ENCODE data around the gene CD177.
"Not testable (repeated sequence)": the region's sequence is repeated elsewhere in the genome, so short reads cannot be mapped to it uniquely, and the experiment has no call there.

Gene CD177, protein sequence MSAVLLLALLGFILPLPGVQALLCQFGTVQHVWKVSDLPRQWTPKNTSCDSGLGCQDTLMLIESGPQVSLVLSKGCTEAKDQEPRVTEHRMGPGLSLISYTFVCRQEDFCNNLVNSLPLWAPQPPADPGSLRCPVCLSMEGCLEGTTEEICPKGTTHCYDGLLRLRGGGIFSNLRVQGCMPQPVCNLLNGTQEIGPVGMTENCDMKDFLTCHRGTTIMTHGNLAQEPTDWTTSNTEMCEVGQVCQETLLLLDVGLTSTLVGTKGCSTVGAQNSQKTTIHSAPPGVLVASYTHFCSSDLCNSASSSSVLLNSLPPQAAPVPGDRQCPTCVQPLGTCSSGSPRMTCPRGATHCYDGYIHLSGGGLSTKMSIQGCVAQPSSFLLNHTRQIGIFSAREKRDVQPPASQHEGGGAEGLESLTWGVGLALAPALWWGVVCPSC

DNA sequence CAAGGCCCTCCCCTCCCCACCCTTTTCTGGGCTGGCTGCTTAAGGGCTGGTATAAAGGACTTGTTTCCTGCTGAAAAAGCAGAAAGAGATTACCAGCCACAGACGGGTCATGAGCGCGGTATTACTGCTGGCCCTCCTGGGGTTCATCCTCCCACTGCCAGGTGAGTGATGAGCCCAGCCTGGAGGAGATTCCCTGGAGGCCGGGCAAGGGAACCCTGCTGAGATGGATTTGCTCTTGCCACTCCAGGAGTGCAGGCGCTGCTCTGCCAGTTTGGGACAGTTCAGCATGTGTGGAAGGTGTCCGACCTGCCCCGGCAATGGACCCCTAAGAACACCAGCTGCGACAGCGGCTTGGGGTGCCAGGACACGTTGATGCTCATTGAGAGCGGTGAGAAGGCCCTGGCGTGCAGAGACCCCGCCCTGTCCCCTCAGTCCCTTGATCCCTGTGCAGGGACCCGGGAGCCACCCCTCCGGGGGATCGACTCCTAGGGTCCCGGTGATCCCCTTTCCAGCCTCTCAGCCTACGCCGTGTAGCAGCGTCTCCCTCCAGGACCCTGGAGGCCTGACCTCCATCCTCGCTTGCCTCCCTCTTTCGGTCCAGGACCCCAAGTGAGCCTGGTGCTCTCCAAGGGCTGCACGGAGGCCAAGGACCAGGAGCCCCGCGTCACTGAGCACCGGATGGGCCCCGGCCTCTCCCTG lies at the start of gene CD177:
Gene CD177 (plus strand): TSS at position 81 of the 699 bp plus-strand sequence. CDS start 29 bp downstream, at position 110.
- no peak for DNase-seq (ENCODE audit: low spot score)

DNA sequence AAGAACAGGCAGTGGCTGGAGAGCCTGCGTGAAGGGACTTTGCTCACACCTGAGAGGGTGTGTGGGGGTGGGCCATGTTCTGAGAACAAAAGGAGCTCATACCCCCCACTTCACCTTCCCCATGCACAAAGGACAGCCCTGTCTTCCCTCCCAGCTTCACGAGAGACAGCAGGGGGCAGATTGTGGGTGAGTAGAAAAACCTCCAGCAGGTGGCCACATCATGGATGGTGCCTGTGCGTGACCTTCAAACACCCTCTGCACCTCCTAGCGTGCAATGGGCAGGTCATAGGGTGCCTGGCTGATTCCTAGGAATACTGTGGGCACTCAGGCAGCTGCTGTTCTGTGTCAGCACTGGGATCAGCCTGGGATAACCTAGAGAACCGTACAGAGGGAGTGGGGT lies 47.8 kb upstream of the CD177 start:
- DNase-seq (ENCODE audit: low spot score) = no peak

DNA sequence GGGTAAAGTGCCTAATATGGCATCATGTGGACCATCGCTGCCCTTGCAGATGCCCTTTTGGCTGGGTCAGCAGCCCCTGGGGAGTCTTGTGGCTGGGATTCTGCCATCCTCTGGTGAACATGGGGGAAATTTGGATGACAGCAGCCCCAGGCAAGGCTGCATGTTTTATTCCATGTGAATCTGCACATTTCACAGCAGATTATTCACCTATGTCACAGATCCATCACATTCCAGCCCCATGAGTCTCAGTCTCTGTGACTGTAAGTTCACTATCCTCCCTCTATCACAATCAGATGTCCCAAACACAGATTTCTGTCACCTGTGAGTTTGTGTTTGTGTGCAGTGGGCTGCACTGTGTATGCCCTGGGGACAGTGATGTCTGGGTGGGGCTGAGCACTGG lies 47.4 kb upstream of the CD177 start:
- DNase-seq (ENCODE audit: low spot score) = no peak

DNA sequence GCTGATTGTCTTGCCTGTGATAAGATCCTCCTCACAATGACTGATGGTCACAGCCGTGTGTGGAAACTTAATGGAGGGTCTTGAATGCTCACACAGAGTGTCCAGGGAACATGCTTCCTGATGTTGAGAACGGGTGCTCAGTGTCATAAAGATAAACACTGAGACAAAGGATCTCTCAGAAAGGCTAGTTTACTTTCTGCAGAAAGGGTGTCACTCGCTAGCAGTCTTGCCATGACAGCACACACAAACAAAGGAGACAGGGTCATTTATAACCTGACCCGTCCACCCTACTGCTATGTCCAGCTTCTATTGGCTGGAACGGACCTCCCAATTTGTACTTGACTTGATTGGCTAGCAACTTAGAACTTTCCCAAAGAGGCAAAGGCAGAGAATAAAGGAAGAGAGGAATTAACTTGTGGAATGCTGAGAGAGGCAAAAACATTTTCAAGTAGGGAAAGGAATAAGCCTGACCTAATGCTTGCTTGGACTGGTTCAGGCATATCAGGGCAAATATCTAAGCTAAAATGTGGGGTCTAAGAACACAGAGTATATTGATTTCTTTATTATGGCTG lies 45.2 kb upstream of the CD177 start:
- no peak for DNase-seq (ENCODE audit: low spot score)

DNA sequence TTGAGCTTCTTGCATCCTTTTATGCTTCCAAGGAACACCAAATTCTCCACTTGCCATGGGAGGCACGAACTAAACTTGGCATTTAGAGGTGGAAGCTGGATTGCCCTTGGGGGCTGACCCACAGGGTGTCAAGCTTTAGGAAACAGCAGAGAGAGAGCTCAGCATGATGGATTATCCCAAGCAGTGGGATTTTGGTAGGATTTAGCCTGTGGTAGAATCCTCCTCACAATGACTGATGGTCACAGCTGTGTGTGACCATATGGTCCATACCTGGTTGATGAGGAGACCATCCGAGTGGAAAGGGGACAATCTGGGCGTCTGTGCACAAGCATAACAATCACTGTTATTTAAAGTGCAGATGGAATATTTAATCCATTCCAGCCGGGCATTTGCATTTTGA lies 44.0 kb upstream of the CD177 start:
- no peak for DNase-seq (ENCODE audit: low spot score)

DNA sequence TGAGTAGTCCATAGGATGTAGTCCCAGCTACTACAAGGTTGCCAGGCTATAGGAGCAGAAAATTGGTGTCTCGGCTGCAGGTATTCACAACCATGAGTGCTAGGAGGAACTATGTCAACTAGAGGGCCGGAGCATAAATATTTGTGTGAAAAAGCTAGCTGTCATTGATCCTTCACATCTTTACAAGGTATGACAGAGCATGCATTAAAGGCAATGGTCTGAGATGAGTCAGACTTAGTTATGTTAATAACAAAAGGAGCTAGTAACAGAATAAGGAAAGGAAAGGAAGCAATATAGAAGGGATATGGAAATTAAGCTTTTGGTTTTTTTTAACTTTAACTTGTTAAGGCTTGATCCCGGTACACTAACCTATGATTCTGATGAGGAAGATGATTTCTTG lies 43.3 kb upstream of the CD177 start:
- DNase-seq (ENCODE audit: low spot score) = no peak

DNA sequence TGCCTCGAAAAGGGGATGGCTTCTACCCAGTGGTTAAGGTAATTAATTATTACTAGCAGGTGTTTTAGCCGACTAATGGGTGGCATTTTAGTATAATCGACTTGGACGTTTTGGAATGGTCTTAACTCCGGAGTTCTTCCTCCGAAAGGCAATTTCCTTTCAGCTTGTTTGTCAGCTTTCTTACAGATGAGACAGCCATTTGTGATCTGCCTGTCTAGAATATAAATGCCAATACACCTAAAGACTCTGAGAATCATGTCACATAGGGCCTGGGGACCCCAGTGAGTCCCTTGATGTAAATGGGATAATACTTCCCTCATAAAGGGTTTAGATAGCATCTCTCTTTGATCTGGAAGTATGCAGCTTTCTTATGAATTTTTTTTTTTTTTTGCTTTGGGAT lies 42.2 kb upstream of the CD177 start:
- DNase-seq (ENCODE audit: low spot score) = no peak

DNA sequence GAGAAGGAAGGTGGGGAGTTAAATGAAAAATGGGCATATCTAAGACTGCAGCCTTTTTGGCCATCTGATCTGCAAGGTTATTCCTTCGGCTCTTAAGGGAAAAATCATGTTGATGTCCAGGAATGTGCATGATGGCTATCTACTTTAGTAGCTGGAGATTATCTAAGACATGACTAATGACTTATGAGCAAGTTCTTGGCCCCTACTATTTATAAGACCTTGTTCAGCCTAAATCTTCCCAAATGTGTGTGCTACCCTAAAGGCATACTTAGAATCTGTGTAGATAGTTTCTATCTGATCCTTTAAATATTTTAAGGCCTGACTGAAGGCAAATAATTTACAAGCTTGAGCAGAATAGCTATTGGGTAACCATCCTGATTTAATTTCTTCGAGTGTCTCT lies 41.8 kb upstream of the CD177 start:
- no peak for DNase-seq (ENCODE audit: low spot score)

DNA sequence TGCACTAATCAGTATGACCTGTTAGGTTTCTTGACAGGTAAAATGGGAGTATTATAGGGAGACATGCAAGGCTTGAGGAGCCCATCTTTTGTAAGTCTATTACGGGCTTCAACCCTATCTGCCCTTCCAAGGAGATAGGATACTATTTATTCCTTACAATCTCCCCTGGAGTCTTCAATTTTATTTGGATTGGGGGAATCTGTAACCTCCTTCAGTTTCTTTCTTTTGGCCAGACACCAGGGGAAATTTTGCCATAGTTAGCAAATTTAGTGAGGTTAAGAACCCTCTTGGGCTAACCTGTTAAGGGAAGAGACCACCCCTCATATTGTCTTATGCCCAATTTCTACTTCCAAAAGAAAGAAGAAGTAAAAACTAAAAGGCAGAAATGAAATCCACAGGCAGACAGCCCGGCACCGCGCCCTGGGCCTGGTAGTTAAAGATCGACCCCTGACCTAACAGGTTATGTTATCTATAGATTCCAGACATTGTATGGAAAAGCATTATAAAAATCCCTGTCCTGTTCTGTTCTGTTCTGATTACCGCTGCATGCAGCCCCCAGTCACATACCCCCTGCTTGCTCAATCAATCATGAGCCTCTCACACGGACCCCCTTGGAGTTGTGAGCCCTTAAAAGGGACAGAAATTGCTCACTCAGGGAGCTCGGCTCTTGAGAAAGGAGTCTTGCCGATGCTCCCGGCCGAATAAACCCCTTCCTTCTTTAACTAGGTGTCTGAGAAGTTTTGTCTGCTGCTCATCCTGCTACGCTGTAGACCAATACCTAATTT lies 39.6 kb upstream of the CD177 start:
- DNase-seq (ENCODE audit: low spot score) = no peak

DNA sequence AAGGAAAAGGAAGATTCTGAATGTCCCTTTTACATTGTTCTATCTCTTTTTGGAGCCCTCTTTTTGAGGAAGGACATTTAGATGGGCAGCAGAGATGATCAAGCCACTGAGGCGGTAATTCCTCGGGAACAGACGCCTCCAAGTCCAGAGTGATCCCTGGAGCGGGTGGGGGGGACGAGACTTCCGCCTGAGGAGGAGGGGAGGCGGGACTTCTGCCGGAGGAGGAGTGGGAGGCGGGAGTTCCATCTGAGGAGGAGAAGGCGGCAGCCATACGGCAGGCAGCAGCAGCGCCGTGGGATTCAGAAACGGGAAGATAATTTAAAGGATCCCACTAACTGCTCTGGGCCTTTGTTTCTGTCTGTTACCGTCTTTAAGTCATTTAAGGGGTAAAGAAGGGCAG lies 37.6 kb upstream of the CD177 start:
- no peak for DNase-seq (ENCODE audit: low spot score)

DNA sequence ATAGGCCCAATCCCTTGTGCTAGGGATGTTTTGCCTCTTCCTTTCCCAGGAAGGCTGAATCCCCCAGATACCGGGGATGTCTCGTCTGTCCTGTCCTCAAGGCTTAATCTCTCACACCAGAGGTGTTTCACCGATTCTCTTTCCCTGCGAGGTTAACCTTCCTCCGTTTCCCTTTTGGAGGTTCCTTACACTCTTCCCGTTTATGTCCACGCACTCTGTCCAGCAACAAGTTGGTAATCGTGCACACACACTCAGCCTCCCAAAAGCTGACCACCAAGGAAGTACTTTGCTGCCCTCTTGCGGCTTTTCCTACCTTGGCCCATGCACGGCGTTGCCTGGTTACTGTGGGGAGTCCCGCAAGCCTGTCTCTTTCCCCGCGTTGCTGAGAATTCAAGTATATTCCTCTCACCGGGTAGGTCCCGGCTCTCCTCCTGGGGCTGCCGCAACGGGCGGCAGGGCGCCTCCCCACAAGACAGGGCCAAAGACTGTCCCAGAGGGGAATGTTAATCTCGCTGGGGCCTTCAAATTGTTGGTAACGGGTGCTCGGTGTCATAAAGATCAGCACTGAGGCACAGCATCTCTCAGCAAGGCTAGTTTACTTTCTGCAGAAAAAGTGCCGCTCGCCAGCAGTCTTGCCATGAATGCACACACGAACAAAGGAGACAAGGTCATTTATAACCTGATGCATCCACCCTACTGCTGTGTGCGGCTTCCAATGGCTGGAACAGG lies 36.7 kb upstream of the CD177 start:
- peak; percentile 53 for DNase-seq (ENCODE audit: low spot score)

DNA sequence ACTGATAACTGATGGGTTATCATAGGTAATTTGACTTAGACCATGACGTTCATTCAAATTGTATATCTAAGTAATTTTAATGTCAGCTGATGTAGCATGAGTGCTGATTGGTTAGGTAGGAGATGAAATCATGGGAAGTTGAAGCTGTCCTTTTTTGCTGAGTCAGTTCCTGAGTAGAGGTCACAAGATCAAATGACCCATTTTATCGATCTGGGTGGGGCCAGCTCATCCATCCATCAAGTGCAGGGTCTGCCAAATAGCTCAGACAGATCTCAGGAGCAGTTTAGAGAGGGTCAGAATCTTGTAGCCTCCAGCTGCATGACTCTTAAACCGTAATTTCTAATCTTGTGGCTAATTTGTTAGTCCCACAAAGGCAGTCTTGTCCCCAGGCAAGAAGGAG lies 35.3 kb upstream of the CD177 start:
- DNase-seq (ENCODE audit: low spot score) = no peak

DNA sequence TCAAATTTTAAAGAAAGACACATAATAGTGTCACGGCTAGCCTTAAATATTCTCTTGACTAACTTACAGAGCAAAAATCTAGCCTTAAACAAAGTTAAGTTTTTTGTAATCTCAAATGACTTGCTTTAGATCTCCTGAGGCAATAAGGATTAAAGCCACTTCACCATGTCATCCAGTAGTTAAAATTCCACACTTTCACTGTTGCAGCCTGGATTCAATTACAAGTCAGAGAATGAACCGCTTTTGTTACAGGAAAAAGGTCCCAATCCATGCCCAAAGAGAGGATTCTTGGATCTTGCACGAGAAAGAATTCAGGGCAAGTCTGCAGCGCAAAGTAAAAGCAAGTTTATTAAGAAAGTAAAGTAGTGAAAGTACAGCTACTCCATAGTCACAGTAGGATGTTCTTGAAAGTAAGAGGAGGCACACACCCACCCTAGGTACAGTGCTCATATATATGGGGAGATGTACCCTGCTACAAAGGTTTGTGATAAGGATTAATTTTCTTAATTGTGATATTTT lies 34.6 kb upstream of the CD177 start:
- DNase-seq (ENCODE audit: low spot score) = no peak

DNA sequence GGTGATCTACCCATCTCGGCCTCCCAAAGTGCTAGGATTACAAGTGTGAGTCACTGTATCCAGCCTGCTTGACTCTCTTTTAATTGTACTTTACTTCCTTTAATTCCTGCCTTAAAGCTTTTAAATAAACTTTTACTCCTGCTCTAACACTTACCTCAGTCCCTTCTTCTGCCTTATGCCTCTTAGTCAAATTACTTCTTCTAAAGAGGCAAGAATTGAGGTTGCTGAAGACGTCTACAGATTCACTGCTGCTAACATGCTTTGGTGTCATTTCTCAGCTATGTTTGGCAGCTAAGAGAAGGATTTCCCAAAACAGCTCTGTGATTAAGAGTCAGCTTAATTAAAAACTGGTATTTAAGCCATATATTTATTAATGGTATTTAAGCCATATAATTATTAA lies 32.9 kb upstream of the CD177 start:
- no peak for DNase-seq (ENCODE audit: low spot score)

DNA sequence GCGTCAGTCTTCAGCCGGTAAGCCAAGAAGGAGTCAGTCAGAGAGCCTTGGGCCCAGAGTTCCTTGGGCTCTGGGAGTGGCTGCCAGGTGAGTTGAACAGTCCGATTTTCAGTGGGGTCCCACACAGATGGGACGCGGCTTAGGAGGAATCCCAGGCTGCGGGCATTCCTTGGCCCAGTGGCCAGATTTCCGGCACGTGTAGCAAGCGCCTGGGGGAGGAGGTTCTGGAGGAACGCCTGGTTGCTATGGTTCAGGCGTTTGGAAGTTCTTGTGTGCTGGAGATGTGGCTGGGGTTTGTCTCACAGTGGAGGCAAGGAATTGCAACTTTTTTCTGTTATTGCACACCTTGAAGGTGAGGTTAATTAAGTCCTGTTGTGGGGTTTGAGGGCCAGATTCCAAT lies 26.7 kb upstream of the CD177 start:
- not testable (repeated sequence) for DNase-seq (ENCODE audit: low spot score)

DNA sequence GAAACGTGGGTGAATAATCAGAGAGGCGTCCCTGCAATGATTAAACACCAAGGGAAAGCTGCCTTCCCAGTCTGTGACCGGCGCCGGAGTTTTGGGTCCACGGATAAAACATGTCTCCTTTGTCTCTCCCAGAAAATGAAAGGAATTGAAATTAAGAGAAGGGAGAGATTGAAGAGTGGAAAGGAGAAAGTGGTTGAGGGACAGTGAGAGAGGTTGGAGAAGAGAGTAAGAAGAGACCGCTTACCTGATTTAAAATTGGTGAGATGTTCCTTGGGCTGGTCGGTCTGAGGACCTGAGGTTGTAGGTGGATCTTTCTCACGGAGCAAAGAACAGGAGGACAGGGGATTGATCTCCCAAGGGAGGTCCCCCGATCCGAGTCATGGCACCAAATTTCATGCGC lies 24.9 kb upstream of the CD177 start:
- not testable (repeated sequence) for DNase-seq (ENCODE audit: low spot score)

DNA sequence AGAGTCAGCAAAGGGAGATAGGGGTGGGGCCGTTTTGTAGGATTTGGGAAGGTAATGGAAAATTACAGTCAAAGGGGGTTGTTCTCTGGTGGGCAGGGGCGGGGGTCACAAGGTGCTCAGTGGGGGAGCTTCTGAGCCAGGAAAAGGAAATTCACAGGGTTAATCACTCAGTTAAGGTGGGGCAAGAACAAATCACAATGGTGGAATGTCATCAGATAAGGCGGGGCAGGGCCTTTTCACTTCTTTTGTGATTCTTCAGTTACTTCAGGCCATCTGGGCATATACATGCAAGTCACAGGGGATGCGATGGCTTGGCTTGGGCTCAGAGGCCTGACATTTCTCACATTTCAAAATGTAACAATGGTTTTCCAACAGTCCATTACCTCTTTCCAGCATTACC lies 24.4 kb upstream of the CD177 start:
- not testable (repeated sequence) for DNase-seq (ENCODE audit: low spot score)

DNA sequence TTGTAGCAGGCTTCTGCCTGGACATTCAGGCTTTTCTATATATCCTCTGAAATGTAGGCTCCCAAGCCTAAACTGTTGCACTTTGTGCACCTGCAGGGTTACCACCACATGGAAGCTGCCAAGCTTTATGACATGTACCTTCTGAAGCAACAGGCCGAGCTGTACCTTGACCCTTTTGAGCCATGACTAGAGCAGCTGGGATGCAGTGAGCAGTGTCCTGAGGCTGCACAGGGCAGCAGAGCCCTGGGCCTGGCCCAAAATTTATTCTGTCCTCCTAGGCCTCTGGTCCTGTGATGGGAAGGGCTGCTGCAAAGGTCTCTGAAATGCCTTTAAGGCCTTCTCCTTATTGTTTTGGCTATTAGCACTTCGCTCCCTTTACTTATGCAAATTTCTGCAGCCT lies 23.5 kb upstream of the CD177 start:
- peak; percentile 47 for DNase-seq (ENCODE audit: low spot score)

DNA sequence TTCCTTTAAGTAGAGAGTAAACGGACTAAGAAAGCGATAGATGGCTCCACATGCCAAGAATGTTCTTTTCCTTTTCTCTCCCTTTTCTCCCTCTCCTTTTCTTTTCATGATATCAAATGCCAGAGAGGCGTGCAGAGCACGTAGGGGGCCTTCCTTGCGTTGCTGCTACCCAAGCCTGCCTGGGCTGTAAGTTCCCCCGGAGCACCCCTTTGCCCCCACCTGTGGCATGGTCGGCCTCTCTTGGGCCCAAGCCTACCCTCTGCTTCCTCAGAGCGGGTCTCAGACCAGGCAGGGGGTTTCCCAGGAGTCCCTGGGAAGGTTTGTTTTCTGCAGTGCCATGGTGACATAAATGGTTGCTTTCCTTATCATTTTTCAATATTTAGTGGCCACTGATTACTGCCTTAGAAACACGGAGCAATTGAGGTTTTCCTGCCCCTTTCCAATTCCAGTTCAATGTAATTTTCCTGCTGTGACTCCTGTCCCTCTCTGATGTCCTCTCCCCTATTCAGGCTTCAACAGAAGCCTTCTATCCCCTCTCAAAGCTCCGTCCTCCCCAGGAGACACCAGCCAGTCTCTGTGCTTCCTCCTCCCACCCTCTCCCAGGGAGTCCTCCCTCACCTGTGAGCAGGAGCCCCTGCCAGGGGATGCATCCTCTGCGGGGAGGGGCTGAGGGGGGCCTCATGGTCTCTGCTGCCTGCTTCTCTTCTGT lies 22.6 kb upstream of the CD177 start:
- DNase-seq (ENCODE audit: low spot score) = no peak

DNA sequence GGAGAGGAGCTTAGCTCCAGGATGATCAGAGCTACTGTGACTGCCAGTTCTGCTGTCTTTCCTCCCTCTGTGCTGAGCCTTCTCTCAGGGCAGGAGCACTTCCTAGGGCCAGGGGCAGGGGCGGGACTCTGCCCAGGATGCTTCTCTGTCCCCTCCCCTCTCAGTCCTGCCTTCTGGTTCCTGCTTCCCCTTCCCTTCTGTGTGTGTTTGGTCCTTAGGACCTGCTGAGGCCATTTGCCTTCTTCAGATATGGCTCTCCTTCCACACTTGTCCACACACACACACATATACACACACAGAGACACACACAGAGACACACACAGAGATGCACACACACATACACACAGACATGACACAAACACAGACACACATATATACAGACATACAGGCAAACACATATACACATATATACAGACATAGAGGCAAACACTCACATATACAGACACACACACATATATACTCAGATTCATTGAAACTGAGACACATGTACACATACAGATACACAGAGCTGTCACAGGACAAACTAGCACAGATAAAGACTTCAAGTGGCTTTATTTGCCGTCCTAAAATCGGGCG lies 22.0 kb upstream of the CD177 start:
- peak; percentile 47 for DNase-seq (ENCODE audit: low spot score)
